Breast epithelium (tissue), 3 donors: ENCODE results near the gene SIK2.

Experiments used
- POLR2A ChIP-seq: fragments of 450-650 bp; IDR thresholded peaks from one replicate; pipeline ENCODE4 v1.6.1; 2016; ENCODE audit warnings: antibody characterized with exemption, mild to moderate bottlenecking, moderate library complexity
- POLR2AphosphoS5 ChIP-seq, 3 donors: sonication (generic); formaldehyde crosslinking; IDR thresholded peaks; one replicate each; pipeline ENCODE4 v1.6.1; 2017; ENCODE audit warnings: antibody characterized with exemption in 3 of 3
- TF ChIP-seq, protein P1 (sequence below), 3 donors: fragments of 450-650 bp; IDR thresholded peaks; one replicate each; pipeline ENCODE4 v1.5.1; 2016 to 2017; ENCODE audit warnings: antibody characterized with exemption in 3 of 3, mild to moderate bottlenecking in 3 of 3, moderate library complexity in 3 of 3

- TF ChIP-seq, protein P1, sequence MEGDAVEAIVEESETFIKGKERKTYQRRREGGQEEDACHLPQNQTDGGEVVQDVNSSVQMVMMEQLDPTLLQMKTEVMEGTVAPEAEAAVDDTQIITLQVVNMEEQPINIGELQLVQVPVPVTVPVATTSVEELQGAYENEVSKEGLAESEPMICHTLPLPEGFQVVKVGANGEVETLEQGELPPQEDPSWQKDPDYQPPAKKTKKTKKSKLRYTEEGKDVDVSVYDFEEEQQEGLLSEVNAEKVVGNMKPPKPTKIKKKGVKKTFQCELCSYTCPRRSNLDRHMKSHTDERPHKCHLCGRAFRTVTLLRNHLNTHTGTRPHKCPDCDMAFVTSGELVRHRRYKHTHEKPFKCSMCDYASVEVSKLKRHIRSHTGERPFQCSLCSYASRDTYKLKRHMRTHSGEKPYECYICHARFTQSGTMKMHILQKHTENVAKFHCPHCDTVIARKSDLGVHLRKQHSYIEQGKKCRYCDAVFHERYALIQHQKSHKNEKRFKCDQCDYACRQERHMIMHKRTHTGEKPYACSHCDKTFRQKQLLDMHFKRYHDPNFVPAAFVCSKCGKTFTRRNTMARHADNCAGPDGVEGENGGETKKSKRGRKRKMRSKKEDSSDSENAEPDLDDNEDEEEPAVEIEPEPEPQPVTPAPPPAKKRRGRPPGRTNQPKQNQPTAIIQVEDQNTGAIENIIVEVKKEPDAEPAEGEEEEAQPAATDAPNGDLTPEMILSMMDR (IDR thresholded peaks at IDR 0.05) = no peak
- TF ChIP-seq POLR2AphosphoS5 (IDR thresholded peaks at IDR 0.05) = no peak
- TF ChIP-seq POLR2A = no peak
These were observed 3.7 kb upstream of the SIK2 start for GRCh38 chr11:111598559-111598958.
